ENCODE measurements around the gene SECISBP2. TPM values are rescaled to one million over a fixed set of nuclear protein-coding genes. Genes with fewer than 3 reads are reported as not detected.

SECISBP2 gene
- total and polyA plus RNA-seq, 2 experiments from 2014 or later: 77.7 to 86.8 TPM

- Histone ChIP-seq H2AFZ (no peak overlapping the region), H3K9me2 (ENCODE audit: insufficient read depth) (no peaks in the 10 kb centered on the region), H3K27ac (ENCODE audit: low read depth) (peak overlapping the region; percentile 85), H3F3A (replicated peaks; ENCODE audit: low read depth) (peaks cover 20% of the 10 kb centered on the region), H3K79me2 (replicated peaks; ENCODE audit: insufficient read depth) (peaks cover 67% of the 10 kb centered on the region), H3K36me3 (ENCODE audit: insufficient read depth) (peaks cover 26% of the 10 kb centered on the region), H3K4me1 (ENCODE audit: insufficient read depth) (peaks cover 17% of the 10 kb centered on the region), H3K27me3 (ENCODE audit: insufficient read depth) (no peaks in the 10 kb centered on the region), H3K4me3 (peak overlapping the region; percentile 95), H3K4me2 (peak overlapping the region; percentile 87), H4K20me1 (replicated peaks; ENCODE audit: insufficient read depth) (peaks cover 29% of the 10 kb centered on the region)
- H3K36me3 Mint-ChIP-seq (ENCODE audit: low read depth): peaks cover 60% of the 10 kb centered on the region
- peaks cover 5% of the 10 kb centered on the region; the same call in 1 of the 3 replicates for H3K9me3 Mint-ChIP-seq
- H3K27me3 Mint-ChIP-seq (ENCODE audit: insufficient read depth, low read depth, poor library complexity): peaks cover 17% of the 10 kb centered on the region
- TF ChIP-seq CREB1 (CRISPR knock-in tag; IDR thresholded peaks at IDR 0.05; ENCODE audit: low read depth): 0 out of 2 replicates have a peak, but pooled peaks have one; percentile 10
- TF ChIP-seq POLR2AphosphoS5 (IDR thresholded peaks at IDR 0.05; ENCODE audit: low read depth): no peak
- peaks cover 27% of the 10 kb centered on the region for H3K4me1 Mint-ChIP-seq
- no peak for DNase-seq (ENCODE audit: low spot score)
- peak; percentile 23 for ATAC-seq
- H3K4me3 Mint-ChIP-seq: peak overlapping the region; percentile 94
- peak overlapping the region; percentile 98 for H3K27ac Mint-ChIP-seq
These were observed 6.7 kb upstream of the SECISBP2 start for GRCh38 chr9:89311346-89312221.

- Histone ChIP-seq H3K4me2 (peak overlapping the region; percentile 87), H3K27me3 (ENCODE audit: insufficient read depth) (no peaks in the 10 kb centered on the region), H3K9me2 (ENCODE audit: insufficient read depth) (no peaks in the 10 kb centered on the region), H3K27ac (ENCODE audit: low read depth) (peak overlapping the region; percentile 85; the same call in 1 of the 2 replicates), H4K20me1 (replicated peaks; ENCODE audit: insufficient read depth) (peaks cover 29% of the 10 kb centered on the region), H3K79me2 (replicated peaks; ENCODE audit: insufficient read depth) (peaks cover 71% of the 10 kb centered on the region), H3F3A (replicated peaks; ENCODE audit: low read depth) (peaks cover 21% of the 10 kb centered on the region), H3K36me3 (ENCODE audit: insufficient read depth) (peaks cover 30% of the 10 kb centered on the region), H2AFZ (no peak overlapping the region), H3K4me1 (ENCODE audit: insufficient read depth) (peaks cover 17% of the 10 kb centered on the region), H3K4me3 (peak overlapping the region; percentile 95)
- H3K36me3 Mint-ChIP-seq (ENCODE audit: low read depth): peaks cover 62% of the 10 kb centered on the region
- peaks cover 31% of the 10 kb centered on the region for H3K4me1 Mint-ChIP-seq
- ATAC-seq (no peak), DNase-seq (ENCODE audit: low spot score) (peak; percentile 46)
- H3K27ac Mint-ChIP-seq: peak overlapping the region; percentile 92
- H3K9me3 Mint-ChIP-seq: peaks cover 5% of the 10 kb centered on the region; the same call in 1 of the 3 replicates
- H3K27me3 Mint-ChIP-seq (ENCODE audit: insufficient read depth, low read depth, poor library complexity): peaks cover 17% of the 10 kb centered on the region
- peak overlapping the region; percentile 94 for H3K4me3 Mint-ChIP-seq
- TF ChIP-seq ZNF114 (CRISPR knock-in tag; IDR thresholded peaks at IDR 0.05) (no peak), ETS1 (IDR thresholded peaks at IDR 0.05) (no peak), STAT1 (IDR thresholded peaks at IDR 0.05; ENCODE audit: unreplicated experiment) (no peak), NANOG (IDR thresholded peaks at IDR 0.05; ENCODE audit: borderline replicate concordance) (no peak), CTCF (conservative IDR thresholded peaks at IDR 0.05; ENCODE audit: low read depth in 2 of 2) (no peak), REST (IDR thresholded peaks at IDR 0.05; ENCODE audit: unreplicated experiment) (no peak), EZH2phosphoT487 (IDR thresholded peaks at IDR 0.05; ENCODE audit: unreplicated experiment) (no peak)
These were observed 6.1 kb upstream of the SECISBP2 start for GRCh38 chr9:89312222-89312571.

All from GM23338 (cell line).